AG09309 (cell line): ENCODE measurements around the gene ACO2.
A peak's percentile ranks its signal among the peaks of the same experiment; 100 is the strongest.

ENCODE experiments used
- DNase-seq: peaks from one replicate; pipeline ENCODE4 v3.0.0-alpha.2; 2010; ENCODE audit warnings: low read depth
- H3K4me3 ChIP-seq: 2 replicates; pipeline ENCODE4 v1.5.1; 2011; ENCODE audit warnings: mild to moderate bottlenecking, low read depth, low read length, moderate library complexity; ENCODE audit not compliant: control insufficient read depth
- TF ChIP-seq, protein P1 (sequence below): IDR thresholded peaks from 2 replicates; pipeline ENCODE4 v1.5.1; 2011; ENCODE audit warnings: mild to moderate bottlenecking, low read depth, low read length, inconsistent platforms; ENCODE audit not compliant: insufficient read depth, control insufficient read depth; ENCODE audit errors: missing control alignments

The ACO2 gene

DNA sequence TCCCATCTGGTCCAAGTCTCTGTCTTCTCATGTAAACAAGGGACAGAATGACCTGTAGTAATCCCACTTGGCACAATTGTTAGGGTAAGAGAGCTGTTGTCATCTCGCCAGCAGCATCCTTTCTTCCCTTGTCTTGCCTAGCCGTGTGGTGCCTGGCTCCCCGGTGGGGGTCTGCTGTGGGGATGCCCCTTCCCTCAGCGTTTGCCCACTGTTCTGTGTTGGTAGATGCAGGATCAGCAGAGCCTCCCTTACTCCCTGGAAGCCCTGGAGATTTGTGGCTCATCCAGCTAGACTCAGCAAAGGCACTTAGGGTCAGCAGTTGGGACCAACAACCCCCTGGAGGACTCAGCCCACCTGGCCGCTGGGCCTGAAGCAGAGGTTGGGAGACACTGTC lies 13.0 kb downstream of the ACO2 start:
- DNase-seq, result no peak
- H3K4me3 ChIP-seq, result no peak overlapping the region
- TF ChIP-seq, protein P1, sequence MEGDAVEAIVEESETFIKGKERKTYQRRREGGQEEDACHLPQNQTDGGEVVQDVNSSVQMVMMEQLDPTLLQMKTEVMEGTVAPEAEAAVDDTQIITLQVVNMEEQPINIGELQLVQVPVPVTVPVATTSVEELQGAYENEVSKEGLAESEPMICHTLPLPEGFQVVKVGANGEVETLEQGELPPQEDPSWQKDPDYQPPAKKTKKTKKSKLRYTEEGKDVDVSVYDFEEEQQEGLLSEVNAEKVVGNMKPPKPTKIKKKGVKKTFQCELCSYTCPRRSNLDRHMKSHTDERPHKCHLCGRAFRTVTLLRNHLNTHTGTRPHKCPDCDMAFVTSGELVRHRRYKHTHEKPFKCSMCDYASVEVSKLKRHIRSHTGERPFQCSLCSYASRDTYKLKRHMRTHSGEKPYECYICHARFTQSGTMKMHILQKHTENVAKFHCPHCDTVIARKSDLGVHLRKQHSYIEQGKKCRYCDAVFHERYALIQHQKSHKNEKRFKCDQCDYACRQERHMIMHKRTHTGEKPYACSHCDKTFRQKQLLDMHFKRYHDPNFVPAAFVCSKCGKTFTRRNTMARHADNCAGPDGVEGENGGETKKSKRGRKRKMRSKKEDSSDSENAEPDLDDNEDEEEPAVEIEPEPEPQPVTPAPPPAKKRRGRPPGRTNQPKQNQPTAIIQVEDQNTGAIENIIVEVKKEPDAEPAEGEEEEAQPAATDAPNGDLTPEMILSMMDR, result no peak

DNA sequence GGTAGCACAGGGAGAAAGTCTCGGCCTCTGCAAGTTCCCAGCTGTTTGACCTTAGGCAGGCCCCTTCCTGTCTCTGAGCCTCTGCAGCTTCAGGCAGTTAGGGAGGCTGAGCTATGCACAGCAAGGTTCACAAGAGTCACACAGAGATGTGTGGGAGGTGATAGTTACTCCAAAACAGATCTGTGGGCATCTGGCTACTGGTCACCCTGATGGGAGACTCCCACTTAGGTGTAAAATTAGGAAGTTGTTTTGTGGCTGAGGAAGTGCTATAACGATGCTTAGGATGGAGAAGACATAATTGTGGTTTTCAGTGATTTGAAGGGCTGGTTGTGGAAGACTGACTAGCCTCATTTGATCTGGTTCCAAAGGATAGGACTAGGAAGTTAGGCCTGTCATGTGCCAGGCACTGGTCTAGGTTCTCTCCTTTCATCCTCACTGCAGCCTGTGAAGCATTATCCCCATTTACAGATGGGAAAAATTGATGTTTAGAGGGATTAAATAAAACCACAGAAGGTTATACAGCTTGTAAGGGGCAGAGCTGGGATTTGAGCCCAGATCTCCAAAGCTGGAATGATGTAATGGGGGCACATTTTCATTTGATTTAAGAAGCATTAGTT lies 13.5 kb downstream of the ACO2 start:
- TF ChIP-seq, protein P1, result no peak
- no peak overlapping the region for H3K4me3 ChIP-seq
- DNase-seq, result peak; percentile 43

DNA sequence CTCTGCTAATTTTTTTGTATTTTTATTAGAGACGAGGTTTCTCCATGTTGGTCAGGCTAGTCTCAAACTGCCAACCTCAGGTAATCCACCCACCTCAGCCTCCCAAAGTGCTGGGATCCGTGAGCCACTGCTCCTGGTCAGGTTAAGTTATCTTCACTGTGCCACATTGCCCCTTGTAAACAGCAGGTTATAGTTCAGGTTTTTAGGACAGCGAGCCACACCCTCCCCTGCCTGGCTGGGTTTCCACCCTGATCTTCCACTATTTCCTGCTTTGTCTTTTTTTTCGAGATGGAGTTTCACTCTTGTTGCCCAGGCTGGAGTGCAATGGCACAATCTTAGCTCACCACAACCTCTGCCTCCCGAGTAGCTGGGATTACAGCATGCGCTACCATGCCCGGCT lies 16.1 kb downstream of the ACO2 start:
- no peak overlapping the region for H3K4me3 ChIP-seq
- TF ChIP-seq, protein P1, result no peak
- DNase-seq, result no peak

DNA sequence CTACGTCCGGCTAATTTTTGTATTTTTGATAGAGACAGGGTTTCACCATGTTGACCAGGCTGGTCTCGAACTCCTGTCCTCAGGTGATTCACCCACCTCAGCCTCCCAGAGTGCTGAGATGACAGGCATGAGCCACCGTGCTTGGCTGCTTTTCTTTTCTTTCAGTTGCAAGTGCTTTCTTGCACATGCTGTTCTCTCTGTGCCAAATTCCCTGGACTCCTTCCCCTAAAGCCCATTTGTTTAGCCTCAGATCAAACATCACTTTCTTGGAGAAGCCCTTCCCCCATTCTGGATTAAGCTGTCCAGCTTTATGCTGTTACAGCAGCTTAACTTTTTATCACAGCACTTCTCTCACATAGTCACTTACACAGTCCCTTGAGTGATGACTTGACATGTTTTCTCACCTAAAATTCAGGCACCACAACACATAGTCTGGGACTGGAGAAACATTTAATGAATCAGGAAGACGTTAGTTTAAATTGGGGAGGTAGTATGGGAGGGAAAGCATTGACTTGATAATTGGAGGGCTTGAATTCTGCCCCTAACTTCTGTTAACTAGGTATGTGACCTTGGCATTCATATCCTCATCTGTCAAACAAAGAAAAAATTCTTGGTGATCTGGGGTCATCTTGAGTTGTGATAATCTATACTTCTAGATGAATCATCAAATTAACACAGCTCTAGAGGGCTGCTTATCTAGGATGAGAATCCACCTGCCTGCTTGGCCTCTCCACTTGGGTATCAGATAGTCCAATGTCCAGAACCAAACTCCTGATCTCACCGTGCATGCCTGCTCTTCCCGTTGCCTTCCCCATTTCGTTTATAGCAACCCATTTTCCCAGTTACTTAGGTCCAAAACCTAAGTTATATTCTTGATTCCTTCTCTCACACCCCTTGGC lies 18.4 kb downstream of the ACO2 start:
- no peak for DNase-seq
- H3K4me3 ChIP-seq, result no peak overlapping the region
- TF ChIP-seq, protein P1, result no peak

DNA sequence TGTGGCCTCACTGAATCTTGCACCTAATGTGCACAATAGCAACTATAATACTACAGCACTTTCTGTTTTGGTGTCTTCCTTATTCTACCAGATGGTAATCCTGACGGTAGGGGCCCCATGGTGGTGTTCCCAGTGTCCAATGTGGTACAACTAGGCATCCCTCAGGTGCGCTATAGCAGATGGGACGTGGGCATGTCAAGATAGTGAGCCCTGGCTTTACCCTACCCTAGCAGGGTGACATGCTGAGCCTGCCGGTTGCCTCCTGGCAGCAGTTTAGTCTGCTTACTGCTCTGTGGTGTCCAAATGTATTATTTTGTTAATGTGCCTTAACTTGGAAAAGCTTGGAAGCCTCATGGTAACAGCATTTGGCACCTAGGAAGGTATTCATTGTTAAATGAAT lies 19.2 kb downstream of the ACO2 start:
- TF ChIP-seq, protein P1, result no peak
- no peak for DNase-seq
- H3K4me3 ChIP-seq, result no peak overlapping the region

DNA sequence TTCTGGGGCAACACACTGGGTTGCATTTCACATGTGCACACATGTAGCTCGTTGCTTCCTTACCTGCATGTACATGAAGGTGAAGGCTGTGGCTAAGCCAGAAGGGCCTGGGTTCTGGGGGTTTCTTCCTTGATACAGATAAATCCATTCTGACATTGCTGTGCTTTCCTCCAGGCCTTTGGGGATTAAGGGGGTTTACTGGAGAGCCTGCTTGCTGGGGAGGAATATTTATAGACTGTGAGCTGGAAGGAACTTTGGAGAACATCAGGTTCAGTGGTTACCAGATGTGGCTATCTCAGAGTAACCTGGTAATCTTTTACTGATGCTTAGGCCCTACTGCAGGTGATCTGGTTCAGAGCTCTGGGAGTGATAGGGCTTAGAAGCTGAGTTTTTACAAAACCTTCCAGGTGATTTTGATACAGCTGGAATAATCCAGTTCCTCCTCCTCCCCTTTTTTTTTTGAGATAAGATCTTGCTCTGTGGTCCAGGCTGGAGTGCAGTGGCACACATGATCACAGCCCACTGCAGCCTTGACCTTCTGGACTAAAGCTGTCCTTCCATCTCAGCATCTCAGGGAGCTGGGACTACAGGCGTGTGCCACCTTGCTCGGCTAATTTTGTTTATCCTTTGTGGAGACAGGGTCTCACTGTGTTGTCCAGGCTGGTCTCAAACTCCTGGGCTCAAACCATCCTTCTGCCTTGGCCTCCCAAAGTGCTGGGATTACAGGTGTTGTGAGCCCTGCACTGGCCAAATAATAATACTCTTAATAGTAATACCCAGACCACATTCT lies 19.9 kb downstream of the ACO2 start:
- no peak for DNase-seq
- TF ChIP-seq, protein P1, result no peak
- no peak overlapping the region for H3K4me3 ChIP-seq
